Measurements from ENCODE around the gene TRAPPC3. TPM values are rescaled to one million over a fixed set of nuclear protein-coding genes. Genes with fewer than 3 reads are reported as not detected.

TRAPPC3 gene
- total RNA-seq, 1 experiment from 2014 or later = 98.7 TPM

DNA sequence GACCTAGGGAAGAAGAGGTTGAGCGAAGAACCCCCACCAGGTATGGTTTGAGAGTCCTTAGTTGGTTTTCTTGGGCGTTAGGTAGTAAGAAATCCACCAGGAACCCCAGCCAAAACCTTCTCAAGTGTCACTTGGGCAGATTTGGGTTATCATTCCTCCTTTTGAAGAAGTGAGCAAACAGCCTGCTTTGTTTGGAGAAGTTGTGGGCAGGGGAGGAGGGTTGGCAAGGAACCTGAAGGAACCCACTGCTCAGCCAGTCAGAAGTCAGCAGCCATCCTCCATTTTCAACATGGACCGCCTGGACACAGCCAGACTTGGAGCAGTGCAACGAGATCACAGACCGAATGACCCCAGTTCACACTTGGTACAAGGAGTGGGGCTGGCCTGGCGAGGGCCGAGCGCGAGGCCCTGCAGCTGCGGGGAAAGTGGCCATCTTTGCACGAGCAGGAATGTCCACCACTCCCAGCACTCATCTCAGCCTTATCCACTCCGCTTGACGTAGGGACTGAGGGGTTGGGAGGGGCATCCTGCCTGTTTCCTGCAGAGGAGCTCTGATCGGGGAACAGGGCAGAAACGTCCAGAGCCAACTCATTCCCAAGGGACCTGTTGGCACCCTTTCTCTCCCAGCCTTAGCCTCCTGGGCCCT, 53.4 kb downstream of the TRAPPC3 start:
- H3K4me3 ChIP-seq (ENCODE audit: low read depth in 2 of 2, low read length in 2 of 2) = no peak overlapping the region
- in situ Hi-C loops (cut with HindIII; ENCODE audit: low pct_unique_long_range_greater_than_20kb, low sequenced_read_pairs) = no loop called here

DNA sequence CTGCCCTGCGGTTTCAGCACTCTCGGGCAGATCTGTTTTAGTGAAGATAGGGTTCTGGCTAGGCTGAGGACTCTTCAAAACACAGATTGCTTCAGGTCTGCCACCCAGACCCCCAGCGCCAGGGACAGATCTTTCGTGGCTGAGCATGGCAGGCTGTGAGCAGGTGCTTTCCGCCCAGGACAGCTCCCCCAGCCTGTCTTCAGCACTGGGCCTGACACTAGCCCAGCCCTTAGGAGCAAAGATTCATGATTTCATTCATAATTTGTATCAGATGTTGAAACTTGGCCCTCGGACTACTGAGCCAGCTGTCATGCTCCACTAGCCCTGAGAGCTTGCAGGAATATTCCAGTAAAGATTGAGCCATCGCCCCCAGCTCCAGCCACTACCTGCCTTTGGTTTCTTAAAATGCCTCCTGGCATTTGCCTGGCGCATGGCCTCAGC, 54.6 kb downstream of the TRAPPC3 start:
- ATAC-seq (no peak), DNase-seq (ENCODE audit: low read depth, low spot score) (no peak)
- intact Hi-C loops (cut with micrococcal nuclease; ENCODE audit: unreplicated experiment) (no loop called here), in situ Hi-C loops (cut with HindIII; ENCODE audit: low pct_unique_long_range_greater_than_20kb, low sequenced_read_pairs) (no loop called here)
- Histone ChIP-seq H3K4me1 (ENCODE audit: control insufficient read depth, insufficient read depth, low read length) (peaks cover 3% of the 10 kb centered on the region; the same call in 1 of the 2 replicates), H3K36me3 (ENCODE audit: control insufficient read depth, insufficient read depth, low read length) (peaks cover 9% of the 10 kb centered on the region), H3K9me3 (ENCODE audit: control insufficient read depth, insufficient read depth, low read depth, low read length) (no peaks in the 10 kb centered on the region), H3K27ac (ENCODE audit: low read length) (no peak overlapping the region), H3K4me3 (ENCODE audit: low read depth in 2 of 2, low read length in 2 of 2) (no peak overlapping the region), H3K27me3 (ENCODE audit: control insufficient read depth, insufficient read depth, low read length) (no peaks in the 10 kb centered on the region)
- ChIA-PET CTCF (interaction anchor here (0.7 to 1.1 kb wide), 2 partner anchors 41 to 602 kb away, joined by 3 read pairs; no protein-coding TSS in a partner anchor), POLR2A (no interaction called here)
- TF ChIP-seq CTCF (IDR thresholded peaks at IDR 0.05) (no peak), POLR2AphosphoS5 (IDR thresholded peaks at IDR 0.05; ENCODE audit: low read depth, low read length) (no peak), REST (IDR thresholded peaks at IDR 0.05; ENCODE audit: insufficient read depth in 1 of 2, low read depth in 2 of 2, low read length in 1 of 2) (no peak), SIN3A (IDR thresholded peaks at IDR 0.05; ENCODE audit: borderline replicate concordance, insufficient read depth, low read depth, low read length) (no peak), TCF7L2 (IDR thresholded peaks at IDR 0.05; ENCODE audit: low read depth, low read length) (no peak)
- BruUV-seq (replicated peaks) = no TSS peak

More for the DNA sequence above, 53.4 kb downstream of the TRAPPC3 start:
- no peaks in the 10 kb centered on the region for H3K27me3 ChIP-seq (ENCODE audit: control insufficient read depth, insufficient read depth, low read length)
- peaks cover 3% of the 10 kb centered on the region; the same call in 1 of the 2 replicates for H3K4me1 ChIP-seq (ENCODE audit: control insufficient read depth, insufficient read depth, low read length)
- H3K36me3 ChIP-seq (ENCODE audit: control insufficient read depth, insufficient read depth, low read length) = peaks cover 9% of the 10 kb centered on the region
- no peak for DNase-seq (ENCODE audit: low read depth, low spot score)
- CTCF ChIA-PET = interaction anchor here (0.7 to 1.5 kb wide), 3 partner anchors 39 to 211 kb away, joined by 4 to 12 read pairs (median 4); partner anchors contain the start of gene SH3D21
- ATAC-seq = no peak
- no peaks in the 10 kb centered on the region for H3K9me3 ChIP-seq (ENCODE audit: control insufficient read depth, insufficient read depth, low read depth, low read length)
- no peak overlapping the region for H3K27ac ChIP-seq (ENCODE audit: low read length)
- intact Hi-C loops (cut with micrococcal nuclease; ENCODE audit: unreplicated experiment) = no loop called here
- no peak for TF ChIP-seq SIN3A (IDR thresholded peaks at IDR 0.05; ENCODE audit: borderline replicate concordance, insufficient read depth, low read depth, low read length)
- no peak for TF ChIP-seq TCF7L2 (IDR thresholded peaks at IDR 0.05; ENCODE audit: low read depth, low read length)
- TF ChIP-seq CTCF (IDR thresholded peaks at IDR 0.05) = no peak
- TF ChIP-seq REST (IDR thresholded peaks at IDR 0.05; ENCODE audit: insufficient read depth in 1 of 2, low read depth in 2 of 2, low read length in 1 of 2) = no peak
- no peak for TF ChIP-seq POLR2AphosphoS5 (IDR thresholded peaks at IDR 0.05; ENCODE audit: low read depth, low read length)
- POLR2A ChIA-PET = no interaction called here
- no TSS peak for BruUV-seq (replicated peaks)
